HG03064 (cell line): ENCODE measurements around the gene RNF8.

Source experiments
- ATAC-seq: cut with Tn5 transposase; IDR thresholded peaks from one replicate; pipeline ENCODE4 v1.9.1; 2021; ENCODE audit warnings: low read depth; ENCODE audit not compliant: unreplicated experiment

RNF8 gene

DNA sequence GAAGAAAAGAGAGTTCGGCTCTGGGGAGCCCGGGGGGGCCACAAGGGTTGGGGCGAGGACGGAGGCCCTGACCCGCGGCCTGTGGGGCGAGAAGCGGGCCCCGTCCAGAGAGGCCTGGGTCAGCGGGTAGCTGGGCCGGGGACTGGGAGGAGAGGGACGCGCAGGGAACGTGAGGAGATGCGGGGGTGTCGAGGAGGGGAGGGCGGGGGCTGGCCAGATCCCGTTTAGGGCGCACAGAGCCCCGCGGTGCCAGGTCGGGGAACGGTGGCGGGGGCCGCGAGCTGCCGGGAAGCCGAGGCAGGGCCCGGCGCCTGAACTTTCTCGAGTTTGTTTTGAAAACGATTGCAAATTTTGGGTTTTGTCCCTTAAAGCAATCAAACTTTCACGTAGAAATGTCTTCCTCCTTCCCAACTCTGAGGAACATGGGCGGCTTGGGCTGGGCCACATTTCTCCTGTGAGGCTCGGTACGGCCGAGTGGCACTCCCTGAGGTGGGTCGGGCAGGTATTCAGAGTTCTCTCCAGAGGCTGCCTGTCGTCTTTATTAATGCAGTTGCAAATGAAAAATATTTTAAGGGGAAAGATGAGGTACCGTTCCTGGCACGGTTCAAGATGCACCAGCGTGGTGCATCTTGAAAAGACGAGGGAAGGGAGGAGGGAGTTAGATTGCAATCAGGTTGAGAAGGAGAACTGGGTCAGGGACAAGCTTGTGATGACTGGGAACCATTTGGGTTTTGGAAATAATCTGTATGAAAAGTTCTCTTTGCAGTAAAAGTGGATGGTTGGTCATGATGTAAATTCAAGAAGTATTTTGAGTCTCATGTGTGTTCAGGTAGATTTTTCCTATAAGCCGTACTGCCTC lies 972 bp downstream of the RNF8 start:
- no peak for ATAC-seq

DNA sequence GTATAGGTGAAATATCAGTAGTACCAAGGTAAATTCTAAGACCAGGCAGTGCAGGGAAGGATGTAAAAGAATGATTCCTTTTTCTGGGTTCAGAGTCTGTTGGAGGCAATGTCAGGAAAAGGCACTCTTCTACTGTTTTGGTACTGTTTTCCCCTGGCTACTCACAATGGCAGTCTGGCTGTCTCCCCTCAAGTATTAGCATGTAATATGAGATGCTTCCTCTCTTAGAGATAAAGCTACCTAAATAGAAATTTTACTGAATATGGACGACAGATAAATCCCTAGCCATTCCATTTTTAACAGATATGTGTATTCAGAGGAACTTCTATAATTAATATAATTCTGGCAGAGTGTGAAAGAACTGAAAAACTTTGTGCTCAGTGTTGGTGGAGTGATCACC lies 3.5 kb downstream of the RNF8 start:
- ATAC-seq: no peak

DNA sequence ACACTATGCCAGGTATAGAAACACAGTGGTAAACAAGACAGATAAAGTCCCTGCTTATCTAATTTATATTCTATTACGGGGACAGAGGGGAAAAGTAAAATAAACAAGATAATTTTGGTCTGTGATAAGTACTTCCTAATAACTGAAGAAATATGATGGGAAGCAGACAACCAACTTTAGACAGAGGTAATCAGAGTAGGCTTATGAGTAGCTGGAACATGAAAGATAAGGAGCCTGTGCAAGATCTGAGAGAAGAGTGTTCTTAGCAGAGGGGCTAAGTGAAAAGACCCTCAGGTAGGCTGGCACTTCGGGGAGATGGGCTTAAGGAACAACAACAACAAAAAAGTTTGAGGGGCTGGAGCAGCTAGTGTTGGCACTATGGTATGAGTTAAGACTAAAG lies 4.1 kb downstream of the RNF8 start:
- no peak for ATAC-seq

DNA sequence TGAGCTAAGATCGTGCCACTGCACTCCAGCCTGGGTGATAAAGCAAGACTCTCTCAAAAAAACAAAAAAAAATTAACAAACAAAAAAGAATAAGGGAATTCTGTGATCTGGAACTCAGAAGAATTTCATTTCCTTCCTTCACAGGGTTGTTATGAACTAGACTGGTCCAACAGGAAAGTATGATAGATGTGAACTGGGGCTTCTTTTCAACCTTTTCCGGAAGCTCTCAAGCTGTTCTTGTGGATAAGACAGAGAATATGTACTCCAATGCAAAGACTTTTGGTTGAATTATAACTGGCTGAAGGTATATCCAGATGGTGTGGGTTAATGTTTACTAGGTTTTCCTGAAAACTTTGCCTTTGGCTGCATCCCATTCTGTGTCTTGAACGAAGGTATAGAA lies 5.3 kb downstream of the RNF8 start:
- no peak for ATAC-seq

DNA sequence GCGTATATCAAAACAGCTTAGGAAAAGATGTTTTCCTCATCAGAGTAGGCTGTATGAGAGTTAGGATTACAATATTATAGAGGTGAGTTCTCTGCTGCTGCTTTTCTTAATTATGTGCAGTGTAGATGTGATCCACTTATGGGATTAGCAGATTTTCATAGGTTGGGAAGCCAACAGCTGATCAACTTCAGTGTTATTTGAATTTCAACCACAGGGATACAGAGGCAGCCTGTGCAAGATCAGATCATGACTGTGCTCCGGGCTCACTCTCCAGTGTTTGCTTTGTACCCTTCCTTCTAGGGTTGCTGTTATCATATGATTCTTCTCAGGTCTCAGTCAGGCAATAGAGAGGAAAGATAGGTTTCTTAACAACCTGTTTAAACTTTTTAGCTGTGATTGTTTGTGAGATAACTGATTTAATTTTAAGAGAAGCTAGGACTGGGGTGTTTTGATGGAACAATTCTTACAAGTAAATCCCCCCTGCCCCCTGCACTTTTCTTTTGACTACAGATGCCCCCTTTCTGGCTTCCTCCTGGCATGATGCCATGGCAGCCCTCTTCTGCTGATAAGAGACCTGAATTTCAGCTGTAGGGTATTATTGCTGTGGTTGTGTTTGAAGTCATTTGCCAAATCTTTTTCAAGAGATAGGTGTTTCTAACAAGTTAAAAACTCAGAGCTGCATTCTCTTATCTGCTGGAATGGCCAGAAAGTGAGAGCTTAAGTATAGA lies 8.5 kb downstream of the RNF8 start:
- no peak for ATAC-seq

DNA sequence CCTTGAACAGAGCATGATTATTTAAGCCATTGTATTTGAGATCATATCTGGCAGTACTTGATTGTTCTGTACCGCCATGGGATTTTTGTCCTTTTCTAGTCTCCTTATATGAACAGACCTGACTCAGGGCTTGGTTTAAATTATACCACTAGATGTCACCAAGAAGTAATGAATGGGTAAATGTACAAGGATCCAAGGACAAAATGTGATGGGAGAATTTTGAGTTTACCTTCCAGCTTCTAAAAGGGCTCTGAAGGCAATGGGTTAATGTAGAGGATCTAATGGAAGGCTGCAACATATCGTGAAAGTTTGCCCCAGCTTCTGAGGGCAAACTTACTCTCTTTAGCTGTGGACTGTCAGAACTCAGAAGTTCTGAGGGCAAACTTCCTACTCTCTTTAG lies 12.0 kb downstream of the RNF8 start:
- ATAC-seq: no peak

DNA sequence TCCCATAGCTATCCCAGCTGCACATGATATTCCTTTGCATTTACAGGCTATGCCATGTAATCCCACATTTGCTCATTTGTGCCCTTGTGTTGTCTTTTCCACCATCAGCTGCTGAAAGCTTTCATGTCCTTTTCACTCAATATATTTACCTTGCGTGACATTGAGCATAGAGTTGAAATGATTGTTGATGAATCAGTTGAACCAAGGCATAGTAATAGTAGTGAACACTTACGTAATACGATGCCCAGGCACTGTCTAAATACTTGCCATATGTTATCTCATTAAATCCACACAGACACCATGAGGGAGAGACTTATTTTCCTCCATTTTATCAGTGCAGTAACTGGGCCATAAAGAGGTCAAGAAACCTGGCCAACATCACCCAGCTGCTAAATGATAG lies 13.1 kb downstream of the RNF8 start:
- ATAC-seq: no peak

DNA sequence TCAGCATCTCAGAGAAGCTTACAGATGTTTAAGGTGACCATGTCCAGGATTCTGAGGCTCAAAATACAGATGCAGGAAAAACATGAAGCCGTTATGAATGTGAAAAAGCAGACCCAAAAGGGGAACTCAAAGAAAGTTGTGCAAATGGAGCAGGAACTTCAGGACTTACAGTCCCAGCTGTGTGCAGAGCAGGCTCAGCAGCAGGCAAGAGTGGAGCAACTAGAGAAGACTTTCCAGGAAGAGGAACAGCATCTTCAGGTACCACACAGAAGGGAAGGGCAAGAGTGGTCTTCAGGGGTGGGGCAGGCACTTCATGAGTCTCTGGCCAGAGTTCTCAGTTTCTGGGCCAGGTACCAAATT lies 15.2 kb downstream of the RNF8 start:
- no peak for ATAC-seq

DNA sequence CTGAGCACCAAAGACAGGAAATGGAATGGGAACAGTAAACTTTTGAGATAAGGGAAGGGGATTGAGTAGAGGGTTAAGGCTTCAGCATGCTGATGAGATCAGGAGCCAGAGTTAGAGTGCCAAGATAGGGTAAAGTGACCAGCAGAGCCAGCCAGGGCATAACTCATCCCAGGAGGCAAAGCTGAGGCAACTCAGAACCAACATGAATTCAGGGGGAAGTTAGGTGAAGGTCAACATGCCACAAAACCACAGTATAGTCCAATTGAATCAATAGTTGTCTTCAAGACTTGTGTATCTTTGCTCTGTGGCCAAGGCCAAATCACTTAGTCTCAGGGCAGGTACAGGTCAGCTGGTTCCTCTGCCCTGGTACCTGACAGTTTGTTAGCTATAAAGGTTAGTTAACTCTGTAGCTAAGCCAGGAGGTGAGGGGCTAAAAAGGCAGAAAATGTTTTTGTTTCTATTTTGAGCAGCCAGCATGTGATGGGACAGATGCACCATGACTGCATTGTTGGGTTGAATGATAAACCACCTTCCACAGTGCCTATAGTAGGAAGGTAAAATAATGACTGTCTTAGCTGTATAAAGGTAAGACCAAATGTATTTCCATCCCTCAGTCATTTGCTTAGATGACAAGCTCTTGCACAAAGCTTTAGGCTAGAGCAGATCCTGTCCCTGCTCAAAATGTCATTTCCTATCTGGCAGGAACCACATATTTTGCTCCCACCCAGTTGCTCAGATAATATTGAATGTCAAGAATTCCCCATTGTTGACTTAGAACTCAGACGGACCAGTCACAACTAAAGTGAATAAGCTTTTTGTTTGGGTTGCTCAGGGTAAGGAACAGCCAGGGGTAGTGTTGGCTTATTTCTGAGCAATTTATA lies 15.8 kb downstream of the RNF8 start:
- ATAC-seq: no peak

DNA sequence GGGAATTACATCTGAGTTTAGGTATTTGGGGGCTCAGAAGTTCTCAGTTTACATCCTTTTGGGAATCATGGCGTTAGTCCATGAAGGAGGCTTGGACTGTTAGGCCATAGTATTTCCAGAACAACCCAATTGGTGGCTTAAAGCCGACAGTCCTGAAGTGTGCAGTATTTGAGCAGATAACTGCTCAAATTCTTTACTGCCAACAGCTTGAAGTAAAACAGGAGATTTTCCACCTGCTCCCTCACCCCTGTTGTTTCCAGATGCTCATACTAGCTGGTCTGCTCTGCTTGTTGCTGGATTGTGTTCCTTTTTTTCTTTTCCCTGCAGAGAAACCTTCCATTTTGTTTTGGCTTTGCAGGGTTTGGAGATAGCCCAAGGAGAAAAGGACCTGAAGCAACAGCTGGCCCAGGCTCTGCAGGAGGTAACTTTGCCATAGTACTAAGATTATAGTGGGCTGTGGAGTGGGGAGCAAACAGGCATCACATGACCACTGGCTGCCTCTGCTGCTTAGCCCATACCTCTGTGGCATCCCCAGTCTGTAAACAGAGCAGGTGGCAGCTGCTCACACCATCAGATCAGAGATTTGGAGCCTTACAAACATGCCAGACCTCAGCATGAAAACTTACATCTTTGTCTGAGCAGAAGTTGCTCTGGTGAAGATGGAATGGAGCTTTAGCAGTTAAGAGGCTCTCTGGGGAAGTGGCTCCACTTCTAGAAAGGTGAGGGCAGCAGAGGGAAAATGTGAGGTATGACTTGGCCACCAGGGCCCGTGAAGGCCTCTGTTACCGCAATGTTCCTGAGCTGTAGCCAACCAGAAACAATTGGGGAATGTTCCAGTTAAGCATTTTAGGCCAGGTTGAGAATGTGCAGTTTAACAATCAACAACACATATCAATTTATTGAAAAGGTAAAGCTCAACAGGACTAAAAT lies 17.6 kb downstream of the RNF8 start:
- ATAC-seq: no peak

DNA sequence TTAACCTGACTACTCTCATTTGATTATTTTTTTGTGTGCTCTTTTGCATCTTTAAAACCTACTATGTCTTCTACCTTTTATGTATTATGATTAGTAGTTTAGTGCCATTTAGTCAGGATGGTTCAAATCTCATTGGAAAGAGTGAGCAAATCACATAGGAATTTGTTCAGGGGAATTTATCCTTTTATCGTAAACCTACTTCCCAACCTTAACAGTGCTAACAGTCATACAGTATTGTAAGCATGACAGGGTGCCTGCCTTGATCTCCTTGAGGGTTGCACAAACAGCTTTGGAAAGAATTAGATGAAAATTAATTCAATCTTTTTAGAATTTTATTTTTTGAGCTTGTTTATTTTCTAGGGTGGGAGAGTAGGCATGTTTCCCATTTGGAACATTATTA lies 18.3 kb downstream of the RNF8 start:
- no peak for ATAC-seq

DNA sequence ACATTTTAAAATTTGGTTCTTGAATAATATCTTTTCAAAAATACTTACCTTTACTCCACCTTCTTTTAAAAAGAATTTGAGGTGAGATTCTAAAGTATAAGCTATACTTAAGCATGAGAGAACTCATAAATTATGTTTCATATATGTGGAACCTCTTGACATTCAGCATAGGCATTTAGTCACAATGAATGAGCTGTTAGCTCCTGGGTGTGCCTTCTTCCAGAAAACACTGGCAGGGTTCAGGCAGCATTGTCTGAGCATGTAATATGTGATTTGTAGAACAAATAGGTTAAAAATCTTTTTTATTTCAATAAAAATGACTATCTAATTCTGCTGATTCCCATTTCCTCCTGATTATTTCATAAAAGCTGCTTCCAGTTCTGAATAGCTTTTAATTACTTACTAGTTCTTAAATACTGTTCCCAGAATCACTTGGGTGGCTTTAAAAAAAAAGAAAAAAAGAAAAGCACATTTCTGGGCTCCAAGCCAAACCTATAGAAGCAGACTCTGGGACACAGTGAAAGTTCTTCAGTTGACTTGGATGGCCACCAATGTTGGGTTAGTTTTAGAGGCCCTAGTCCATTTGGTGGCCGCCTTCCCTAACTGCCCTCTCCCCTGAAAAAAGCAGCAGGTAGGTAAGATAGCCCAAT lies 20.2 kb downstream of the RNF8 start:
- ATAC-seq: no peak

DNA sequence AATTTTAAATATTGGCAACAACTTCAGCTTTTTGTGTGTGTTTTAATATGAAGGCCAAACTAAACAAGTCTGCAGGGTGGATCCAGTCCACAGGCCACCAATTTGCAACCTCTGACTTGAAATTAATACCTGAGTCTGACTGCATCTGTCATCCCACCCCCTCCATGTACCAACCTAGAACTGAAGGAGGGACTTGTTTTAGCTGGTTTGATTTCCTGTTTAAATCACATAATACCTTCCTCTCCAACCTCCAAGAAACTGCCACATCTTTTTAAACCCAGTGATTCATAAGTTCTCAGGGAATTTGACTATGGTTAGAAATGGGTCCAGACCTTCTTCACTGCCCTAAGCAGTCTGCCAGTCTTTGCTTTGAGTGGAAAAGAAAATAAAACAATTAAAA lies 21.6 kb downstream of the RNF8 start:
- no peak for ATAC-seq

DNA sequence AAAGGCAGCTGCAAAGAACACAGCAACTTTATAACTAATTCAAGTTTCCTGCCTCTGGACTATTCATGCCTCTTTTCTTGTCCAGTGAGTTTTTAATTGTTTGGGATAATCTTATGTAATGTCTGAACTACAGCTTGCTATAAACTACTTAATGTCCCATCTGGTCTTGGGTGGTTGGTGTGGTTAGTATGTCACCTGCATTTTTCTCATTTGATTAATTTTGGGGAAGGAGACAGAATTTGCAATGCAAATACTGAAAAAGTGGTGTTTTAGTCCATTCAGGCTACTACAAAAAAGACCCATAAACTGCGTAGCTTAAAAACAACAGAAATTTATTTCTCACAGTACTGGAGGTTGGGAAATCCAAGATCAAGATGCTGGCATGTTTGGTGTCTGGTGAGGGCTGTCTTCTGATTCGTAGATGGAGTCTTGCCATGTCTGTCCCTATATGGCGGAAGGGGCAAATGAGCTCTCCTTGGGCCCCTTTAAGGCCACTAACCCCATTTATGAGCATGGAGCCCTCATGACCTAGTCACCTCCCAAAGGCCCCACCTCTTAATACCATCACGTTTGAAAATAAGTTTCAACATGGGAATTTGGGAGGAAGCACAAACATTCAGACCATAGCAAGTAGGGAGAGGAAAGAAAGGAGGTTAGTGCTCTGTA lies 22.4 kb downstream of the RNF8 start:
- ATAC-seq: no peak

DNA sequence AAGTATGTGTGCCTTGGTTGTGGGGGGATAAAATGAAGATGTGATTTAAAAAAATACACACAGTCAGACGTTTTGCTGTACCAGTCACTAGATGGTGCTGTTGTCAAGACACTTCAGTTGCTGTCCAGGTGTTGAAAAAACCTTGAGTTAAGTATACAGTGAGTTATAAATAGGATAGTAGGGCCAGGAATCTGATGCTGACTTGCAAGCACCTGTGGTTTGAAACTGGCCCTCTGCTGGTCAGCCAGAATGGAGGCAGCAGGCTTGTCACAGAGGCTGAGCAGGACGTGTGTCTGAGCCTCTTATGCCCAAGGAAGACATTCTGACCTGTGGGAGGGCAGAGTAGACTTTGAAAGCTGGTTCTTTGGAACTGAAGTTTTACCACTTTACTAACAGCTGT lies 27.8 kb downstream of the RNF8 start:
- no peak for ATAC-seq

DNA sequence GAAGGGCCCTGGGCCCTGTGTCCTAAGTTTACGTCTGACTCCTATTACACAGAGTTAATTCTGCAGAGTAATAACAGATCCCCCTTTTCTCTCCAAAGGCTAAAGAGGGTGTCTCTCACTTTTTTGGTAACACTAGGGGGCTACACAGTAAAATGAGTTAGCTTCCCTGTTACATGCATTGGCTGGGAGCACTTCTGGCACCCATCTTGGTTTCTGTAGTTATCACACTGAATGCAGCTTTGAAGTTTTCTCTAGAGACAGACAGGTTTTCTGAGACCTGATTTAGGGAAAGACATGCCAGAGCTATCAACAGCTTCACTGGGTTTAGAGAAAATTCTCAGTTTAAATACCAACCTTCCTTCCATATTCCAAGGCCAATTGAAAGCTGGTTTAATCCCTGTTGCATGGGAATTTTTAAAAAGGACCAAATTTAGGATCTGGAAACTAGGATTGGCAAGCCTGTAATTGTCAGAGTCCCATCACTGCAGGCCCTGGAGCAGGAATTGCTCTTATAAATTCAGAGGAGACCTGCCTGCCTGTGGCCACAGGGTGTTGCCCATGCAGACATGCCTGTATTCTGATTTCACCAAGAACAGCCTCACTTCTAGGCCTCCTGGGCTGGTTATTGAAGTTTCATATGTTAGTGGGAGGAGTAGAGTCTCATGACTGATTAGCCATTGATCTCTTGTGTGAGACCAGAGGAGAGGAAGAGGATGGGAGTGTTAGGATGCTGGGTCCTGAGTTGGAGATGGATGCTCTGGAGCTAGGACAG lies 29.4 kb downstream of the RNF8 start:
- ATAC-seq: no peak

DNA sequence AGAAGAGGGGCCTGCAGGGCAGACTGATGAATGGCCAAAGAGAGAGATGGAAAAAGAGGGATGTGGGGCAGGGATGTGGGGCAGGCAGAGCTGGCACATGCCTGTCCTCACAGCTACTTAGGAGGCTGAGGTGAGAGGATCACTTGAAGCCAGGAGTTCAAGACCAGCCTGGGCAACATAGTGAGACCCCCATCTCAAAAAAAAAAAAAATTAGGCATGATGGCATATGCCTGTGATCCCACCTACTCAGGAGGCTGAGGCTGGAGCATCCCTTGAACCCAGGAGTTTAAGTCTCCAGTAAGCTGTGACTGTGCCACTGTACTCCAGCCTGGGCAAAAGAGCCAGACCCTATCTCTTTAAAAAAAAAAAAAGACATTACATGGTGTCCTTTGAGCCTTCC lies 34.8 kb downstream of the RNF8 start:
- no peak for ATAC-seq

DNA sequence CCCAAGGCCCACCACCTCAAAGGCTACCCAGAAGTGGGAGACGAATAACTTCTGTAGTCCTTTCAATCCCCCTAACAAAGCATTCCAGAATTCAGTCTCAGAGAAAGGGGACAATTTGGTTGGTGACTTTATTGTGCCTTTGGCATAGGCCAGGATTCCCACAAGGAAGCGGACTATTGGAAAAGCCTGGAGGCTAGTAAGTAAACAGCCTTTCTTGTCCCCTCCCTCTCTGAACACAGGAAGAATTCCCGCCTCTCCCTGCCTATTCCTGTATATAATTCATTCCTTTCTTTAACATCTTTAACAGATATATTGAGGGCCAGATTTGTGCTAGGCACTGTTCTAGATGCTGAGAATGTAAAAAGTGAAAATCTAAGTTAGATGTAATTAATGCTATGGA lies 36.1 kb downstream of the RNF8 start:
- no peak for ATAC-seq
